ENCODE results near the gene COL4A2.
"Not testable (repeated sequence)": the region's sequence is repeated elsewhere in the genome, so short reads cannot be mapped to it uniquely, and the experiment has no call there.

Gene COL4A2

GRCh38 chr13:110438776-110439175, 131.7 kb downstream of the COL4A2 start:
- DNase-seq (ENCODE audit: low read depth), result no peak

GRCh38 chr13:110440946-110441731, 134.1 kb downstream of the COL4A2 start:
- DNase-seq (ENCODE audit: low read depth), result no peak

GRCh38 chr13:110442930-110443621, 136.0 kb downstream of the COL4A2 start:
- DNase-seq (ENCODE audit: low read depth), result no peak

- DNase-seq (ENCODE audit: low read depth), result no peak
Measured at GRCh38 chr13:110443622-110444225, 136.6 kb downstream of the COL4A2 start.

- DNase-seq (ENCODE audit: low read depth), result no peak
Measured at GRCh38 chr13:110444226-110444653, 137.2 kb downstream of the COL4A2 start.

- no peak for DNase-seq (ENCODE audit: low read depth)
Measured at GRCh38 chr13:110445183-110445582, 138.1 kb downstream of the COL4A2 start.

- no peak for DNase-seq (ENCODE audit: low read depth)
Measured at GRCh38 chr13:110445722-110446574, 138.9 kb downstream of the COL4A2 start.

GRCh38 chr13:110446575-110446890, 139.4 kb downstream of the COL4A2 start:
- DNase-seq (ENCODE audit: low read depth), result no peak

GRCh38 chr13:110447058-110447511, 140.0 kb downstream of the COL4A2 start:
- no peak for DNase-seq (ENCODE audit: low read depth)

- no peak for DNase-seq (ENCODE audit: low read depth)
Measured at GRCh38 chr13:110447801-110448200, 140.7 kb downstream of the COL4A2 start.

- DNase-seq (ENCODE audit: low read depth), result no peak
Measured at GRCh38 chr13:110448230-110448629, 141.1 kb downstream of the COL4A2 start.

- DNase-seq (ENCODE audit: low read depth), result no peak
Measured at GRCh38 chr13:110448677-110449076, 141.6 kb downstream of the COL4A2 start.

GRCh38 chr13:110449219-110450015, 142.3 kb downstream of the COL4A2 start:
- no peak for DNase-seq (ENCODE audit: low read depth)

GRCh38 chr13:110450016-110450900, 143.2 kb downstream of the COL4A2 start:
- no peak for DNase-seq (ENCODE audit: low read depth)

- no peak for DNase-seq (ENCODE audit: low read depth)
Measured at GRCh38 chr13:110450941-110451730, 144.1 kb downstream of the COL4A2 start.

GRCh38 chr13:110453091-110453490, 146.0 kb downstream of the COL4A2 start:
- not testable (repeated sequence) for DNase-seq (ENCODE audit: low read depth)

- DNase-seq (ENCODE audit: low read depth), result no peak
Measured at GRCh38 chr13:110453797-110454196, 146.7 kb downstream of the COL4A2 start.

- no peak for DNase-seq (ENCODE audit: low read depth)
Measured at GRCh38 chr13:110454227-110454859, 147.3 kb downstream of the COL4A2 start.

GRCh38 chr13:110454956-110455355, 147.9 kb downstream of the COL4A2 start:
- DNase-seq (ENCODE audit: low read depth), result no peak
